Measurements from ENCODE around the gene MAP3K12.

MAP3K12 gene

GRCh38 chr12:53523131-53523530 lies 23.9 kb upstream of the MAP3K12 start:
- DNase-seq (ENCODE audit: extremely low spot score) = no peak
- TF ChIP-seq PKNOX1 (IDR thresholded peaks at IDR 0.05) (no peak), NFRKB (IDR thresholded peaks at IDR 0.05) (no peak), CTBP1 (IDR thresholded peaks at IDR 0.05; ENCODE audit: borderline replicate concordance) (no peak), SP1 (IDR thresholded peaks at IDR 0.05) (no peak), L3MBTL2 (conservative IDR thresholded peaks at IDR 0.05) (no peak), ZNF384 (IDR thresholded peaks at IDR 0.05) (no peak), HDGF (IDR thresholded peaks at IDR 0.05; ENCODE audit: borderline replicate concordance) (no peak), FOXA1 (IDR thresholded peaks at IDR 0.05) (no peak), FOXM1 (IDR thresholded peaks at IDR 0.05; ENCODE audit: borderline replicate concordance) (no peak), ELF4 (IDR thresholded peaks at IDR 0.05) (no peak)
- POLR2A ChIA-PET = no interaction called here
- CTCF ChIA-PET = no interaction called here

- DNase-seq (ENCODE audit: extremely low spot score) = no peak
- POLR2A ChIA-PET = interaction anchor here (1.5 kb wide), 1 partner anchor 17 kb away, joined by 6 read pairs; the partner anchor contains the start of gene TARBP2
- TF ChIP-seq FOXM1 (IDR thresholded peaks at IDR 0.05; ENCODE audit: borderline replicate concordance) (no peak), NFRKB (IDR thresholded peaks at IDR 0.05) (no peak), SP1 (IDR thresholded peaks at IDR 0.05) (no peak), SUZ12 (IDR thresholded peaks at IDR 0.05) (no peak), PKNOX1 (IDR thresholded peaks at IDR 0.05) (no peak), FOXK2 (IDR thresholded peaks at IDR 0.05) (no peak), TARDBP (IDR thresholded peaks at IDR 0.05) (no peak), CTBP1 (IDR thresholded peaks at IDR 0.05; ENCODE audit: borderline replicate concordance) (no peak)
- CTCF ChIA-PET = no interaction called here
These were observed 19.1 kb upstream of the MAP3K12 start for GRCh38 chr12:53518381-53518780.

GRCh38 chr12:53516758-53517455 lies 17.6 kb upstream of the MAP3K12 start:
- TF ChIP-seq FOXA1 (IDR thresholded peaks at IDR 0.05) (no peak), FOXM1 (IDR thresholded peaks at IDR 0.05; ENCODE audit: borderline replicate concordance) (no peak), LEF1 (IDR thresholded peaks at IDR 0.05; ENCODE audit: borderline replicate concordance) (no peak), BHLHE40 (IDR thresholded peaks at IDR 0.05; ENCODE audit: borderline replicate concordance) (no peak), ELF4 (IDR thresholded peaks at IDR 0.05) (no peak), TARDBP (IDR thresholded peaks at IDR 0.05) (no peak), PKNOX1 (IDR thresholded peaks at IDR 0.05) (no peak), SP1 (IDR thresholded peaks at IDR 0.05) (no peak), CTBP1 (IDR thresholded peaks at IDR 0.05; ENCODE audit: borderline replicate concordance) (no peak), ZNF384 (IDR thresholded peaks at IDR 0.05) (no peak), ARNT (IDR thresholded peaks at IDR 0.05) (no peak), L3MBTL2 (conservative IDR thresholded peaks at IDR 0.05) (no peak)
- ChIA-PET POLR2A (interaction anchor here (2.2 kb wide), 1 partner anchor 16 kb away, joined by 8 read pairs; the partner anchor contains the start of gene TARBP2), CTCF (no interaction called here)
- no peak for DNase-seq (ENCODE audit: extremely low spot score)

- no peak for DNase-seq (ENCODE audit: extremely low spot score)
- CTCF ChIA-PET = interaction anchor here (0.6 kb wide), 2 partner anchors 193 to 194 kb away, joined by 3 read pairs; no protein-coding TSS in a partner anchor
- POLR2A ChIA-PET = interaction anchor here (2.2 kb wide), 1 partner anchor 14 kb away, joined by 8 read pairs; the partner anchor contains the start of gene TARBP2
- TF ChIP-seq BHLHE40 (IDR thresholded peaks at IDR 0.05; ENCODE audit: borderline replicate concordance) (no peak), FOXM1 (IDR thresholded peaks at IDR 0.05; ENCODE audit: borderline replicate concordance) (no peak), ZNF384 (IDR thresholded peaks at IDR 0.05) (no peak), ELF4 (IDR thresholded peaks at IDR 0.05) (no peak), SUZ12 (IDR thresholded peaks at IDR 0.05) (no peak), FOXK2 (IDR thresholded peaks at IDR 0.05) (no peak), L3MBTL2 (conservative IDR thresholded peaks at IDR 0.05) (no peak), FOXA1 (IDR thresholded peaks at IDR 0.05) (no peak), ARNT (IDR thresholded peaks at IDR 0.05) (no peak), HDGF (IDR thresholded peaks at IDR 0.05; ENCODE audit: borderline replicate concordance) (no peak), NFRKB (IDR thresholded peaks at IDR 0.05) (no peak), CTBP1 (IDR thresholded peaks at IDR 0.05; ENCODE audit: borderline replicate concordance) (no peak), PKNOX1 (IDR thresholded peaks at IDR 0.05) (no peak), LEF1 (IDR thresholded peaks at IDR 0.05; ENCODE audit: borderline replicate concordance) (no peak), SP1 (IDR thresholded peaks at IDR 0.05) (no peak), TARDBP (IDR thresholded peaks at IDR 0.05) (no peak)
These were observed 16.0 kb upstream of the MAP3K12 start for GRCh38 chr12:53515291-53515680.

- TF ChIP-seq NFRKB (IDR thresholded peaks at IDR 0.05) = no peak
- TF ChIP-seq LEF1 (IDR thresholded peaks at IDR 0.05; ENCODE audit: borderline replicate concordance) = no peak
- no peak for TF ChIP-seq FOXA1 (IDR thresholded peaks at IDR 0.05)
- CTCF ChIA-PET = interaction anchor here (0.6 kb wide), 1 partner anchor 194 kb away, joined by 3 read pairs; no protein-coding TSS in a partner anchor
- POLR2A ChIA-PET = no interaction called here
- no peak for DNase-seq (ENCODE audit: extremely low spot score)
These were observed 15.5 kb upstream of the MAP3K12 start for GRCh38 chr12:53514628-53515290.
